ENCODE measurements around the gene OSBPL5.
A peak's percentile ranks its signal among the peaks of the same experiment; 100 is the strongest.

The OSBPL5 gene

GRCh38 chr11:3127706-3128355 lies 37.3 kb downstream of the OSBPL5 start:
- Histone ChIP-seq H3K9ac (ENCODE audit: low read depth in 1 of 2, low read length in 2 of 2) (no peak overlapping the region), H3K27ac (ENCODE audit: low read depth, low read length) (no peak overlapping the region)

GRCh38 chr11:3126901-3127691 lies 38.0 kb downstream of the OSBPL5 start:
- no peak overlapping the region for H3K4me3 ChIP-seq (ENCODE audit: low read depth in 1 of 2, low read length in 2 of 2)
- no peak overlapping the region for H3K27ac ChIP-seq (ENCODE audit: low read depth, low read length)
- H3K9ac ChIP-seq (ENCODE audit: low read depth in 1 of 2, low read length in 2 of 2): no peak overlapping the region

More at GRCh38 chr11:3127706-3128355, 37.3 kb downstream of the OSBPL5 start:
- peaks cover 7 to 14% of the 10 kb centered on the region in 2 donors for H3K4me1 ChIP-seq (ENCODE audit: control insufficient read depth in 1 of 2, insufficient read depth in 2 of 2, low read length in 2 of 2)
- H3K9me3 ChIP-seq (ENCODE audit: control insufficient read depth in 1 of 2, low read length in 2 of 2): no peaks in the 10 kb centered on the region
- no peaks in the 10 kb centered on the region for H3K27me3 ChIP-seq (ENCODE audit: control insufficient read depth in 1 of 2, insufficient read depth in 2 of 2, low read length in 2 of 2)
- H3K36me3 ChIP-seq (ENCODE audit: control insufficient read depth in 1 of 2, insufficient read depth in 2 of 2, low read length in 2 of 2): no peaks in the 10 kb centered on the region
- no peak overlapping the region for H3K4me3 ChIP-seq (ENCODE audit: low read depth in 1 of 2, low read length in 2 of 2)

GRCh38 chr11:3126207-3126865 lies 38.8 kb downstream of the OSBPL5 start:
- Histone ChIP-seq H3K9ac (ENCODE audit: low read depth in 1 of 2, low read length in 2 of 2) (no peak overlapping the region), H3K4me1 (ENCODE audit: control insufficient read depth in 1 of 2, insufficient read depth in 2 of 2, low read length in 2 of 2) (peaks cover 7 to 14% of the 10 kb centered on the region in 2 donors), H3K27ac (ENCODE audit: low read depth, low read length) (no peak overlapping the region), H3K9me3 (ENCODE audit: control insufficient read depth in 1 of 2, low read length in 2 of 2) (no peaks in the 10 kb centered on the region), H3K4me3 (ENCODE audit: low read depth in 1 of 2, low read length in 2 of 2) (no peak overlapping the region), H3K27me3 (ENCODE audit: control insufficient read depth in 1 of 2, insufficient read depth in 2 of 2, low read length in 2 of 2) (no peaks in the 10 kb centered on the region), H3K36me3 (ENCODE audit: control insufficient read depth in 1 of 2, insufficient read depth in 2 of 2, low read length in 2 of 2) (peaks cover 0 to 4% of the 10 kb centered on the region in 2 donors)

More at GRCh38 chr11:3126901-3127691, 38.0 kb downstream of the OSBPL5 start:
- H3K27me3 ChIP-seq (ENCODE audit: control insufficient read depth in 1 of 2, insufficient read depth in 2 of 2, low read length in 2 of 2): no peaks in the 10 kb centered on the region
- peaks cover 7 to 14% of the 10 kb centered on the region in 2 donors for H3K4me1 ChIP-seq (ENCODE audit: control insufficient read depth in 1 of 2, insufficient read depth in 2 of 2, low read length in 2 of 2)
- H3K9me3 ChIP-seq (ENCODE audit: control insufficient read depth in 1 of 2, low read length in 2 of 2): no peaks in the 10 kb centered on the region
- no peaks in the 10 kb centered on the region for H3K36me3 ChIP-seq (ENCODE audit: control insufficient read depth in 1 of 2, insufficient read depth in 2 of 2, low read length in 2 of 2)

- peaks cover 7 to 14% of the 10 kb centered on the region in 2 donors for H3K4me1 ChIP-seq (ENCODE audit: control insufficient read depth in 1 of 2, insufficient read depth in 2 of 2, low read length in 2 of 2)
- H3K9ac ChIP-seq (ENCODE audit: low read depth in 1 of 2, low read length in 2 of 2): no peak overlapping the region
- H3K4me3 ChIP-seq (ENCODE audit: low read depth in 1 of 2, low read length in 2 of 2): no peak overlapping the region
- no peak overlapping the region for H3K27ac ChIP-seq (ENCODE audit: low read depth, low read length)
- no peaks in the 10 kb centered on the region for H3K9me3 ChIP-seq (ENCODE audit: control insufficient read depth in 1 of 2, low read length in 2 of 2)
- H3K27me3 ChIP-seq (ENCODE audit: control insufficient read depth in 1 of 2, insufficient read depth in 2 of 2, low read length in 2 of 2): no peaks in the 10 kb centered on the region
- H3K36me3 ChIP-seq (ENCODE audit: control insufficient read depth in 1 of 2, insufficient read depth in 2 of 2, low read length in 2 of 2): peaks cover 0 to 15% of the 10 kb centered on the region in 2 donors
Measured at GRCh38 chr11:3124821-3125220, 40.3 kb downstream of the OSBPL5 start.

- Histone ChIP-seq H3K27me3 (ENCODE audit: control insufficient read depth in 1 of 2, insufficient read depth in 2 of 2, low read length in 2 of 2) (no peaks in the 10 kb centered on the region), H3K4me3 (ENCODE audit: low read depth in 1 of 2, low read length in 2 of 2) (no peak overlapping the region), H3K4me1 (ENCODE audit: control insufficient read depth in 1 of 2, insufficient read depth in 2 of 2, low read length in 2 of 2) (peaks cover 7 to 14% of the 10 kb centered on the region in 2 donors), H3K9ac (ENCODE audit: low read depth in 1 of 2, low read length in 2 of 2) (no peak overlapping the region), H3K9me3 (ENCODE audit: control insufficient read depth in 1 of 2, low read length in 2 of 2) (no peaks in the 10 kb centered on the region), H3K27ac (ENCODE audit: low read depth, low read length) (peak overlapping the region; percentile 14), H3K36me3 (ENCODE audit: control insufficient read depth in 1 of 2, insufficient read depth in 2 of 2, low read length in 2 of 2) (peaks cover 0 to 21% of the 10 kb centered on the region in 2 donors)
Measured at GRCh38 chr11:3123761-3124733, 41.1 kb downstream of the OSBPL5 start.

GRCh38 chr11:3123305-3123704 lies 41.8 kb downstream of the OSBPL5 start:
- Histone ChIP-seq H3K9ac (ENCODE audit: low read depth in 1 of 2, low read length in 2 of 2) (no peak overlapping the region), H3K9me3 (ENCODE audit: control insufficient read depth in 1 of 2, low read length in 2 of 2) (no peaks in the 10 kb centered on the region), H3K4me1 (ENCODE audit: control insufficient read depth in 1 of 2, insufficient read depth in 2 of 2, low read length in 2 of 2) (peaks cover 7 to 14% of the 10 kb centered on the region in 2 donors), H3K27me3 (ENCODE audit: control insufficient read depth in 1 of 2, insufficient read depth in 2 of 2, low read length in 2 of 2) (no peaks in the 10 kb centered on the region), H3K36me3 (ENCODE audit: control insufficient read depth in 1 of 2, insufficient read depth in 2 of 2, low read length in 2 of 2) (peaks cover 0 to 21% of the 10 kb centered on the region in 2 donors), H3K27ac (ENCODE audit: low read depth, low read length) (no peak overlapping the region), H3K4me3 (ENCODE audit: low read depth in 1 of 2, low read length in 2 of 2) (no peak overlapping the region)

- H3K36me3 ChIP-seq (ENCODE audit: control insufficient read depth in 1 of 2, insufficient read depth in 2 of 2, low read length in 2 of 2): peaks cover 0 to 21% of the 10 kb centered on the region in 2 donors
- no peak overlapping the region for H3K27ac ChIP-seq (ENCODE audit: low read depth, low read length)
- H3K4me1 ChIP-seq (ENCODE audit: control insufficient read depth in 1 of 2, insufficient read depth in 2 of 2, low read length in 2 of 2): peaks cover 7 to 14% of the 10 kb centered on the region in 2 donors
- no peak overlapping the region for H3K4me3 ChIP-seq (ENCODE audit: low read depth in 1 of 2, low read length in 2 of 2)
- no peak overlapping the region for H3K9ac ChIP-seq (ENCODE audit: low read depth in 1 of 2, low read length in 2 of 2)
- no peaks in the 10 kb centered on the region for H3K27me3 ChIP-seq (ENCODE audit: control insufficient read depth in 1 of 2, insufficient read depth in 2 of 2, low read length in 2 of 2)
- H3K9me3 ChIP-seq (ENCODE audit: control insufficient read depth in 1 of 2, low read length in 2 of 2): no peaks in the 10 kb centered on the region
Measured at GRCh38 chr11:3122775-3123201, 42.3 kb downstream of the OSBPL5 start.

GRCh38 chr11:3121931-3122774 lies 43.0 kb downstream of the OSBPL5 start:
- Histone ChIP-seq H3K4me1 (ENCODE audit: control insufficient read depth in 1 of 2, insufficient read depth in 2 of 2, low read length in 2 of 2) (peaks cover 7 to 14% of the 10 kb centered on the region in 2 donors), H3K36me3 (ENCODE audit: control insufficient read depth in 1 of 2, insufficient read depth in 2 of 2, low read length in 2 of 2) (peaks cover 0 to 21% of the 10 kb centered on the region in 2 donors), H3K9me3 (ENCODE audit: control insufficient read depth in 1 of 2, low read length in 2 of 2) (no peaks in the 10 kb centered on the region), H3K4me3 (ENCODE audit: low read depth in 1 of 2, low read length in 2 of 2) (no peak overlapping the region), H3K9ac (ENCODE audit: low read depth in 1 of 2, low read length in 2 of 2) (no peak overlapping the region), H3K27me3 (ENCODE audit: control insufficient read depth in 1 of 2, insufficient read depth in 2 of 2, low read length in 2 of 2) (no peaks in the 10 kb centered on the region), H3K27ac (ENCODE audit: low read depth, low read length) (no peak overlapping the region)

GRCh38 chr11:3121416-3121815 lies 43.7 kb downstream of the OSBPL5 start:
- H3K9ac ChIP-seq (ENCODE audit: low read depth in 1 of 2, low read length in 2 of 2): no peak overlapping the region

More at GRCh38 chr11:3121416-3121815, 43.7 kb downstream of the OSBPL5 start:
- H3K4me1 ChIP-seq (ENCODE audit: control insufficient read depth in 1 of 2, insufficient read depth in 2 of 2, low read length in 2 of 2): peaks cover 7 to 14% of the 10 kb centered on the region in 2 donors
- peaks cover 0 to 21% of the 10 kb centered on the region in 2 donors for H3K36me3 ChIP-seq (ENCODE audit: control insufficient read depth in 1 of 2, insufficient read depth in 2 of 2, low read length in 2 of 2)
- no peak overlapping the region for H3K4me3 ChIP-seq (ENCODE audit: low read depth in 1 of 2, low read length in 2 of 2)
- no peak overlapping the region for H3K27ac ChIP-seq (ENCODE audit: low read depth, low read length)
- no peaks in the 10 kb centered on the region for H3K9me3 ChIP-seq (ENCODE audit: control insufficient read depth in 1 of 2, low read length in 2 of 2)
- no peaks in the 10 kb centered on the region for H3K27me3 ChIP-seq (ENCODE audit: control insufficient read depth in 1 of 2, insufficient read depth in 2 of 2, low read length in 2 of 2)

Data from duodenal mucosa (tissue), 2 donors.